GM23338 (cell line): Measurements from ENCODE around the gene PROX1.
A peak's percentile ranks its signal among the peaks of the same experiment; 100 is the strongest.

Experiments used
- CREB1 ChIP-seq: fragments of 250-450 bp; sonication (Bioruptor Pico); IDR thresholded peaks from 2 replicates; pipeline ENCODE4 v1.5.0; 2020; ENCODE audit warnings: low read depth, mild to moderate bottlenecking, moderate library complexity
- CTCF ChIP-seq, 2 experiments: fragments of 200-600 bp in 1 of 2; sonication (generic) in 1 of 2; conservative IDR thresholded peaks; 2 replicates each; pipeline versions ENCODE4 v1.5.1 to v1.6.1; 2016 to 2017; ENCODE audit warnings: antibody characterized with exemption in 2 of 2, low read depth in 2 of 2, mild to moderate bottlenecking in 2 of 2, moderate library complexity in 1 of 2
- EZH2 ChIP-seq: fragments of 200-600 bp; sonication (generic); IDR thresholded peaks from one replicate; pipeline ENCODE4 v1.8.0; 2017; ENCODE audit warnings: antibody characterized with exemption, mild to moderate bottlenecking, low read depth; ENCODE audit not compliant: unreplicated experiment
- POLR2AphosphoS5 ChIP-seq: IDR thresholded peaks from 2 replicates; pipeline ENCODE4 v1.6.1; 2016; ENCODE audit warnings: antibody characterized with exemption, low read depth
- REST ChIP-seq: IDR thresholded peaks from one replicate; pipeline ENCODE4 v1.6.1; 2018; ENCODE audit warnings: antibody characterized with exemption; ENCODE audit not compliant: unreplicated experiment
- ZNF114 ChIP-seq: fragments of 250-450 bp; sonication (Bioruptor Pico); IDR thresholded peaks from 2 replicates; pipeline ENCODE4 v1.5.0; 2020; ENCODE audit warnings: mild to moderate bottlenecking, moderate library complexity

- no peak for TF ChIP-seq POLR2AphosphoS5
- TF ChIP-seq CTCF (conservative IDR thresholded peaks at IDR 0.05; ENCODE audit: low read depth in 2 of 2), result no peak
- peak; percentile 87; the same call in 1 of the 2 replicates for TF ChIP-seq CREB1 (CRISPR knock-in tag)
- no peak for TF ChIP-seq REST
- TF ChIP-seq EZH2, result no peak
- TF ChIP-seq ZNF114 (CRISPR knock-in tag), result no peak
Measured at GRCh38 chr1:213987422-213987926, 299 bp upstream of the PROX1 start.
